HG03103 (cell line): ENCODE measurements around the gene INAFM1.
"Not testable (repeated sequence)": the region's sequence is repeated elsewhere in the genome, so short reads cannot be mapped to it uniquely, and the experiment has no call there.

Source experiments
- ATAC-seq: cut with Tn5 transposase; IDR thresholded peaks from one replicate; pipeline ENCODE4 v1.9.1; 2021; ENCODE audit warnings: low read depth; ENCODE audit not compliant: unreplicated experiment

The INAFM1 gene

GRCh38 chr19:47267350-47267759 lies 7.3 kb upstream of the INAFM1 start:
- ATAC-seq: no peak

GRCh38 chr19:47268028-47268427 lies 6.7 kb upstream of the INAFM1 start:
- ATAC-seq: no peak

GRCh38 chr19:47269596-47269995 lies 5.1 kb upstream of the INAFM1 start:
- no peak for ATAC-seq

GRCh38 chr19:47270408-47270807 lies 4.3 kb upstream of the INAFM1 start:
- ATAC-seq: no peak

GRCh38 chr19:47271949-47272348 lies 2.7 kb upstream of the INAFM1 start:
- no peak for ATAC-seq

GRCh38 chr19:47272448-47273312 lies 2.0 kb upstream of the INAFM1 start:
- ATAC-seq: no peak

- ATAC-seq: peak; percentile 54
Measured at GRCh38 chr19:47273313-47274070, 1.2 kb upstream of the INAFM1 start.

- ATAC-seq: no peak
Measured at GRCh38 chr19:47274891-47275761, 441 bp downstream of the INAFM1 start.

- no peak for ATAC-seq
Measured at GRCh38 chr19:47275791-47276461, 1.2 kb downstream of the INAFM1 start.

- ATAC-seq: not testable (repeated sequence)
Measured at GRCh38 chr19:47276513-47276912, 1.8 kb downstream of the INAFM1 start.

- ATAC-seq: no peak
Measured at GRCh38 chr19:47280183-47280797, 5.6 kb downstream of the INAFM1 start.

- ATAC-seq: no peak
Measured at GRCh38 chr19:47283405-47284059, 8.8 kb downstream of the INAFM1 start.

GRCh38 chr19:47284324-47284899 lies 9.7 kb downstream of the INAFM1 start:
- no peak for ATAC-seq

GRCh38 chr19:47296036-47296435 lies 21.4 kb downstream of the INAFM1 start:
- no peak for ATAC-seq

- ATAC-seq: not testable (repeated sequence)
Measured at GRCh38 chr19:47300867-47301266, 26.2 kb downstream of the INAFM1 start.

GRCh38 chr19:47302249-47302648 lies 27.6 kb downstream of the INAFM1 start:
- no peak for ATAC-seq

- no peak for ATAC-seq
Measured at GRCh38 chr19:47303966-47304365, 29.3 kb downstream of the INAFM1 start.

- ATAC-seq: no peak
Measured at GRCh38 chr19:47305309-47305751, 30.6 kb downstream of the INAFM1 start.

GRCh38 chr19:47306303-47306702 lies 31.6 kb downstream of the INAFM1 start:
- ATAC-seq: no peak
